GM12872 (cell line): ENCODE data around the gene BCKDHA.

Source experiments
- CTCF ChIP-seq: IDR thresholded peaks from 3 replicates; pipeline ENCODE4 v1.5.1; 2011; ENCODE audit warnings: low read depth, mild to moderate bottlenecking, low read length, moderate library complexity; ENCODE audit not compliant: insufficient read depth

Gene BCKDHA

GRCh38 chr19:41372501-41372900 lies 25.1 kb upstream of the BCKDHA start:
- no peak for TF ChIP-seq CTCF

GRCh38 chr19:41373993-41374392 lies 23.6 kb upstream of the BCKDHA start:
- TF ChIP-seq CTCF, result no peak

- TF ChIP-seq CTCF, result no peak
Observed at GRCh38 chr19:41376241-41376997, 21.2 kb upstream of the BCKDHA start, which contains the start of gene TMEM91. Gene TMEM91 (plus strand): TSS chr19:41376533. CDS start chr19:41378310, 1,777 bp downstream.

- TF ChIP-seq CTCF, result no peak
Observed at GRCh38 chr19:41376998-41377365, 20.6 kb upstream of the BCKDHA start.

- TF ChIP-seq CTCF, result peak; percentile 80
Observed at GRCh38 chr19:41377977-41378709, 19.5 kb upstream of the BCKDHA start.

- no peak for TF ChIP-seq CTCF
Observed at GRCh38 chr19:41384351-41384750, 13.3 kb upstream of the BCKDHA start.

- TF ChIP-seq CTCF, result no peak
Observed at GRCh38 chr19:41386442-41386841, 11.2 kb upstream of the BCKDHA start.
